BJ (cell line): Measurements from ENCODE around the gene EAF2. TPM values are rescaled to one million over a fixed set of nuclear protein-coding genes. Genes with fewer than 3 reads are reported as not detected.

Experiments used
- CTCF ChIA-PET: fragments of 350-600 bp; formaldehyde crosslinking; extraction: SDS; loops from one replicate; lab custom pipeline; 2021; ENCODE audit warnings: antibody characterized with exemption, inconsistent platforms; lab: Yijun Ruan, JAX
- POLR2A ChIA-PET: fragments of 300-600 bp; sonication (Branson Sonifier 250); formaldehyde crosslinking; extraction: SDS; loops from one replicate; lab custom pipeline; 2021; ENCODE audit warnings: antibody characterized with exemption; lab: Charles Lee
- DNase-seq: peaks from one replicate; pipeline ENCODE4 v3.0.0-alpha.2; 2011; ENCODE audit warnings: low read depth
- H3K27me3 ChIP-seq: 2 replicates; pipeline ENCODE4 v1.6.0; 2011; ENCODE audit warnings: low read length; ENCODE audit not compliant: control insufficient read depth, insufficient read depth
- H3K36me3 ChIP-seq: 2 replicates; pipeline ENCODE4 v1.5.1; 2011; ENCODE audit warnings: low read length; ENCODE audit not compliant: control insufficient read depth, insufficient read depth
- H3K4me3 ChIP-seq: 2 replicates; pipeline ENCODE4 v1.5.1; 2011; ENCODE audit warnings: low read depth, mild to moderate bottlenecking, control low read depth, low read length
- CTCF ChIP-seq: IDR thresholded peaks from 2 replicates; pipeline ENCODE4 v1.5.1; 2011; ENCODE audit warnings: low read depth, mild to moderate bottlenecking, control low read depth, inconsistent platforms, low read length, moderate library complexity; ENCODE audit not compliant: insufficient read depth
- polyA plus RNA-seq: library from polyadenylated mRNA; depleted of rRNA; stranded (reverse); fragments of >200 nt; gene quantifications from 2 replicates; pipeline ENCODE4 v1.2.3, GENCODE V29; 2011

The EAF2 gene
- polyA plus RNA-seq, 1 experiment = 0.40 TPM

GRCh38 chr3:121800906-121801305 is 34.1 kb upstream of the EAF2 start:
- Histone ChIP-seq H3K4me3 (no peak overlapping the region), H3K36me3 (no peaks in the 10 kb centered on the region), H3K27me3 (no peaks in the 10 kb centered on the region)
- POLR2A ChIA-PET = no interaction called here
- no peak for TF ChIP-seq CTCF
- CTCF ChIA-PET = no interaction called here
- DNase-seq = no peak

- no peak overlapping the region for H3K4me3 ChIP-seq
- no peaks in the 10 kb centered on the region for H3K27me3 ChIP-seq
- DNase-seq = no peak
- H3K36me3 ChIP-seq = no peaks in the 10 kb centered on the region
- CTCF ChIA-PET = no interaction called here
- no peak for TF ChIP-seq CTCF
- POLR2A ChIA-PET = no interaction called here
Observed at GRCh38 chr3:121803771-121804320, 31.2 kb upstream of the EAF2 start.

- DNase-seq = no peak
- Histone ChIP-seq H3K36me3 (peaks cover 6% of the 10 kb centered on the region), H3K27me3 (no peaks in the 10 kb centered on the region), H3K4me3 (no peak overlapping the region)
- TF ChIP-seq CTCF = no peak
- ChIA-PET CTCF (interaction anchor here (1.2 kb wide), 1 partner anchor 9 kb away, joined by 3 read pairs; no protein-coding TSS in a partner anchor), POLR2A (no interaction called here)
Observed at GRCh38 chr3:121809249-121809648, 25.8 kb upstream of the EAF2 start.

- POLR2A ChIA-PET = no interaction called here
- no peak for DNase-seq
- no peak for TF ChIP-seq CTCF
- CTCF ChIA-PET = interaction anchor here (0.7 kb wide), 1 partner anchor 9 kb away, joined by 3 read pairs; no protein-coding TSS in a partner anchor
- no peaks in the 10 kb centered on the region for H3K27me3 ChIP-seq
- peaks cover 3% of the 10 kb centered on the region for H3K36me3 ChIP-seq
- H3K4me3 ChIP-seq = no peak overlapping the region
Observed at GRCh38 chr3:121817753-121818152, 17.3 kb upstream of the EAF2 start.

GRCh38 chr3:121818578-121818977 is 16.4 kb upstream of the EAF2 start:
- DNase-seq = no peak
- H3K36me3 ChIP-seq = peaks cover 3% of the 10 kb centered on the region
- ChIA-PET POLR2A (no interaction called here), CTCF (interaction anchor here (0.7 kb wide), 1 partner anchor 10 kb away, joined by 3 read pairs; no protein-coding TSS in a partner anchor)
- H3K4me3 ChIP-seq = no peak overlapping the region
- TF ChIP-seq CTCF = no peak
- no peaks in the 10 kb centered on the region for H3K27me3 ChIP-seq
